ENCODE results near the gene PCLO. TPM values are rescaled to one million over a fixed set of nuclear protein-coding genes. Genes with fewer than 3 reads are reported as not detected.

The PCLO gene
- total RNA-seq, 1 experiment from 2014 or later: 3.1 TPM

DNA sequence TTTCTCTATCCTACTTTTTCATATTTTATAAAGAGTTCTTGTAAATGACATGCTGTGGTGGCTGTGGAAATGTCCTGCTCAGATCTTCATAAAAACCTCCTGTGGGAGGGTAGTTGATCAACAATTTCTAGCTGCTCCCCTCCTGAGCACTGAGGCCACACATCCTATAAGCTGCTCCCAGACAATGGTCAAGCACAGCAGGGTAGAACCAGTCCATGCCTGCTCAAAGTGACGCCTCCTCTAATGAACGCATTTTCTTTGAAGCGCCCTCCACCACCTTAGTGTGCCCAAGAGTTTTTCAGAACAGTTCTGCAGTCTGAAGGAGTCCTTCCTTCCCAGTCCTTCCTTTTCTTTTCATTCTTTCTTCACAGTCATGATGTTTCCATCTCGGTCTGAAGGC lies 420.5 kb downstream of the PCLO start:
- Histone ChIP-seq H3K9ac (ENCODE audit: extremely low read depth, insufficient read length, low read length) (no peak overlapping the region), H3K79me1 (ENCODE audit: insufficient read depth, low read depth, low read length, poor library complexity, severe bottlenecking) (no peaks in the 10 kb centered on the region), H4K91ac (ENCODE audit: insufficient read length, low read depth, low read length) (no peak overlapping the region), H3K79me2 (ENCODE audit: insufficient read depth, low read length) (no peaks in the 10 kb centered on the region), H3K23me2 (ENCODE audit: insufficient read length, low read depth, low read length, poor library complexity, severe bottlenecking) (no peaks in the 10 kb centered on the region), H2BK12ac (ENCODE audit: insufficient read length, low read depth, low read length) (no peak overlapping the region), H2BK120ac (ENCODE audit: low read depth, low read length, poor library complexity, severe bottlenecking) (no peak overlapping the region), H2BK15ac (ENCODE audit: low read depth, low read length) (no peak overlapping the region), H3K56ac (ENCODE audit: insufficient read length, low read depth, low read length) (no peak overlapping the region), H3K27me3 (ENCODE audit: insufficient read depth, low read length) (no peaks in the 10 kb centered on the region), H4K8ac (replicated peaks; ENCODE audit: insufficient read length, low read depth, low read length) (no peak overlapping the region), H3K4me1 (ENCODE audit: insufficient read depth, low read length) (peaks cover 2% of the 10 kb centered on the region; the same call in 1 of the 2 replicates), H3K18ac (ENCODE audit: insufficient read length, low read depth, low read length) (no peak overlapping the region), H3K4me2 (ENCODE audit: insufficient read depth, insufficient read length, low read length) (no peak overlapping the region), H4K20me1 (ENCODE audit: control insufficient read depth, insufficient read depth, insufficient read length) (no peaks in the 10 kb centered on the region), H2AK5ac (ENCODE audit: insufficient read length, low read length) (no peak overlapping the region), H3K23ac (ENCODE audit: insufficient read length, low read depth, low read length) (no peak overlapping the region), H3K4ac (ENCODE audit: low read depth, low read length) (no peak overlapping the region), H3K27ac (ENCODE audit: insufficient read length, low read depth, low read length) (no peak overlapping the region), H2BK20ac (ENCODE audit: low read depth, low read length, poor library complexity, severe bottlenecking) (no peak overlapping the region), H3K9me3 (ENCODE audit: control insufficient read depth, low read depth, low read length) (no peaks in the 10 kb centered on the region), H3K14ac (ENCODE audit: insufficient read depth, low read length) (no peak overlapping the region), H2BK5ac (ENCODE audit: insufficient read length, low read length) (no peak overlapping the region), H3T11ph (ENCODE audit: low read length) (no peak overlapping the region), H4K5ac (ENCODE audit: insufficient read length, low read depth, low read length) (no peak overlapping the region), H2AFZ (ENCODE audit: low read length) (no peak overlapping the region)
- H3K27ac Mint-ChIP-seq: no peak overlapping the region
- TF ChIP-seq, protein P1, sequence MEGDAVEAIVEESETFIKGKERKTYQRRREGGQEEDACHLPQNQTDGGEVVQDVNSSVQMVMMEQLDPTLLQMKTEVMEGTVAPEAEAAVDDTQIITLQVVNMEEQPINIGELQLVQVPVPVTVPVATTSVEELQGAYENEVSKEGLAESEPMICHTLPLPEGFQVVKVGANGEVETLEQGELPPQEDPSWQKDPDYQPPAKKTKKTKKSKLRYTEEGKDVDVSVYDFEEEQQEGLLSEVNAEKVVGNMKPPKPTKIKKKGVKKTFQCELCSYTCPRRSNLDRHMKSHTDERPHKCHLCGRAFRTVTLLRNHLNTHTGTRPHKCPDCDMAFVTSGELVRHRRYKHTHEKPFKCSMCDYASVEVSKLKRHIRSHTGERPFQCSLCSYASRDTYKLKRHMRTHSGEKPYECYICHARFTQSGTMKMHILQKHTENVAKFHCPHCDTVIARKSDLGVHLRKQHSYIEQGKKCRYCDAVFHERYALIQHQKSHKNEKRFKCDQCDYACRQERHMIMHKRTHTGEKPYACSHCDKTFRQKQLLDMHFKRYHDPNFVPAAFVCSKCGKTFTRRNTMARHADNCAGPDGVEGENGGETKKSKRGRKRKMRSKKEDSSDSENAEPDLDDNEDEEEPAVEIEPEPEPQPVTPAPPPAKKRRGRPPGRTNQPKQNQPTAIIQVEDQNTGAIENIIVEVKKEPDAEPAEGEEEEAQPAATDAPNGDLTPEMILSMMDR (conservative IDR thresholded peaks at IDR 0.05): no peak
- no CpG with 5 or more reads among the region's 4 CpGs for WGBS (ENCODE audit: extremely low coverage, insufficient read length, low lambda C conversion rate)
- H3K27me3 Mint-ChIP-seq (ENCODE audit: low read depth): no peaks in the 10 kb centered on the region
- peaks cover 25 to 32% of the 10 kb centered on the region in 2 experiments for H3K4me1 Mint-ChIP-seq
- H3K4me3 Mint-ChIP-seq: no peak overlapping the region
- DNase-seq: no peak
- H3K9me3 Mint-ChIP-seq: no peaks in the 10 kb centered on the region
- H3K36me3 Mint-ChIP-seq (ENCODE audit: insufficient read depth in 1 of 3, low read depth in 3 of 3): peaks cover 0 to 8% (median 1%) of the 10 kb centered on the region in 3 experiments; a peak in 3 of 7 replicates
